ENCODE data around the gene RPLP1.

Gene RPLP1

GRCh38 chr15:69410248-69410874 lies 42.3 kb upstream of the RPLP1 start:
- intact Hi-C loops (cut with DNase I; ENCODE audit: low total_unique reads), result no loop called here
- peak in 1 of 2 experiments; percentile 39 for TF ChIP-seq CTCF (IDR thresholded peaks at IDR 0.05)
- Histone ChIP-seq H3K27ac (peak overlapping the region in 1 of 2 donors; percentile 62), H3K27me3 (no peaks in the 10 kb centered on the region), H3K36me3 (no peaks in the 10 kb centered on the region), H3K9me3 (no peaks in the 10 kb centered on the region), H3K4me1 (peaks cover 0 to 65% (median 11%) of the 10 kb centered on the region in 4 donors), H3K4me3 (no peak overlapping the region)
- DNase-seq, result no peak

GRCh38 chr15:69412274-69412673 lies 40.3 kb upstream of the RPLP1 start:
- no peak for DNase-seq
- Histone ChIP-seq H3K27me3 (no peaks in the 10 kb centered on the region), H3K4me1 (peaks cover 0 to 75% (median 13%) of the 10 kb centered on the region in 4 donors), H3K4me3 (no peak overlapping the region), H3K27ac (peak overlapping the region in 1 of 2 donors; percentile 62), H3K9me3 (no peaks in the 10 kb centered on the region), H3K36me3 (no peaks in the 10 kb centered on the region)
- intact Hi-C loops (cut with DNase I; ENCODE audit: low total_unique reads), result no loop called here
- TF ChIP-seq CTCF (IDR thresholded peaks at IDR 0.05), result no peak

GRCh38 chr15:69412701-69413100 lies 39.9 kb upstream of the RPLP1 start:
- Histone ChIP-seq H3K4me3 (peak overlapping the region; percentile 62 to 71), H3K4me1 (peaks cover 0 to 77% (median 13%) of the 10 kb centered on the region in 4 donors), H3K27ac (peak overlapping the region in 1 of 2 donors; percentile 62), H3K27me3 (no peaks in the 10 kb centered on the region), H3K36me3 (no peaks in the 10 kb centered on the region), H3K9me3 (no peaks in the 10 kb centered on the region)
- TF ChIP-seq CTCF (IDR thresholded peaks at IDR 0.05), result no peak
- intact Hi-C loops (cut with DNase I; ENCODE audit: low total_unique reads), result no loop called here
- no peak for DNase-seq

- H3K27ac ChIP-seq, result peak within 1 kb of the TSS; percentile 52 to 64
Measured at GRCh38 chr15:69413822-69414700, 38.6 kb upstream of the RPLP1 start, which contains the start of gene KIF23. TSS of gene KIF23 (plus strand) at chr15:69414349. CDS start at chr15:69414466, 117 bp downstream.

More at GRCh38 chr15:69413822-69414700, 38.6 kb upstream of the RPLP1 start, which contains the start of gene KIF23:
- peaks cover 0 to 70% (median 13%) of the 10 kb centered on the region in 4 donors for H3K4me1 ChIP-seq
- H3K4me3 ChIP-seq, result peak within 1 kb of the TSS; percentile 62 to 71
- TF ChIP-seq CTCF (IDR thresholded peaks at IDR 0.05), result no peak
- H3K36me3 ChIP-seq, result no peaks in the 10 kb centered on the region
- peak; percentile 87 to 92 for DNase-seq
- no peaks in the 10 kb centered on the region for H3K9me3 ChIP-seq
- H3K27me3 ChIP-seq, result no peaks in the 10 kb centered on the region
- intact Hi-C loops (cut with DNase I; ENCODE audit: low total_unique reads), result loop anchor here (2.0 kb wide), 1 partner anchor 39 kb away; the partner anchor contains the start of gene RPLP1

All from tibial artery (tissue), 4 donors.